ENCODE results near the gene BLACAT1. TPM values are rescaled to one million over a fixed set of nuclear protein-coding genes. Genes with fewer than 3 reads are reported as not detected.

BLACAT1 gene
- polyA plus RNA-seq, 1 donor from 2014 or later: 6.0 TPM

- H3K9ac ChIP-seq (ENCODE audit: low read length): no peak overlapping the region
- H3K27me3 ChIP-seq (ENCODE audit: insufficient read depth, low read depth, low read length): no peaks in the 10 kb centered on the region
- H3K79me2 ChIP-seq (replicated peaks; ENCODE audit: insufficient read depth, low read length): no peaks in the 10 kb centered on the region
- no peaks in the 10 kb centered on the region for H4K20me1 ChIP-seq (ENCODE audit: insufficient read depth)
- no peak for TF ChIP-seq POLR2AphosphoS5 (IDR thresholded peaks at IDR 0.05)
- no peak for TF ChIP-seq RAD21 (conservative IDR thresholded peaks at IDR 0.05)
- H3K9me2 ChIP-seq (ENCODE audit: insufficient read depth, low read length): no peaks in the 10 kb centered on the region
- H3K9me3 ChIP-seq (ENCODE audit: low read length): no peaks in the 10 kb centered on the region
- no peak overlapping the region for H3K4me3 ChIP-seq (ENCODE audit: low read length)
- H2AFZ ChIP-seq (ENCODE audit: low read depth, low read length): no peak overlapping the region
- no peaks in the 10 kb centered on the region for H3K36me3 ChIP-seq (ENCODE audit: insufficient read depth, low read length)
- no peak overlapping the region for H3K27ac ChIP-seq (ENCODE audit: low read length)
- no peak overlapping the region for H3K4me2 ChIP-seq (ENCODE audit: low read length)
- no peaks in the 10 kb centered on the region for H3F3A ChIP-seq (ENCODE audit: insufficient read depth, low read length, poor library complexity, severe bottlenecking)
These were observed 18.1 kb upstream of the BLACAT1 start for GRCh38 chr1:205473966-205474365.

GRCh38 chr1:205473475-205473874 is 17.6 kb upstream of the BLACAT1 start:
- TF ChIP-seq SMC3 (conservative IDR thresholded peaks at IDR 0.05; ENCODE audit: poor library complexity) (no peak), MXI1 (conservative IDR thresholded peaks at IDR 0.05; ENCODE audit: poor library complexity, severe bottlenecking) (no peak), EZH2 (IDR thresholded peaks at IDR 0.05; ENCODE audit: borderline replicate concordance, insufficient read depth, low read length, poor library complexity, severe bottlenecking) (no peak), EP300 (conservative IDR thresholded peaks at IDR 0.05; ENCODE audit: poor library complexity, severe bottlenecking) (no peak), CTCF (IDR thresholded peaks at IDR 0.05; ENCODE audit: poor library complexity, severe bottlenecking) (no peak)
- H3K9me3 ChIP-seq (ENCODE audit: low read length): no peaks in the 10 kb centered on the region
- H3K4me2 ChIP-seq (ENCODE audit: low read length): no peak overlapping the region
- H4K20me1 ChIP-seq (ENCODE audit: insufficient read depth): no peaks in the 10 kb centered on the region
- H3K27me3 ChIP-seq (ENCODE audit: insufficient read depth, low read depth, low read length): no peaks in the 10 kb centered on the region
- H3K27ac ChIP-seq (ENCODE audit: low read length): no peak overlapping the region
- H3K79me2 ChIP-seq (replicated peaks; ENCODE audit: insufficient read depth, low read length): no peaks in the 10 kb centered on the region
- no peak overlapping the region for H3K4me3 ChIP-seq (ENCODE audit: low read length)
- no peak overlapping the region for H2AFZ ChIP-seq (ENCODE audit: low read depth, low read length)
- no peaks in the 10 kb centered on the region for H3K36me3 ChIP-seq (ENCODE audit: insufficient read depth, low read length)
- no peaks in the 10 kb centered on the region for H3F3A ChIP-seq (ENCODE audit: insufficient read depth, low read length, poor library complexity, severe bottlenecking)
- no peaks in the 10 kb centered on the region for H3K9me2 ChIP-seq (ENCODE audit: insufficient read depth, low read length)
- no peak overlapping the region for H3K9ac ChIP-seq (ENCODE audit: low read length)

DNA sequence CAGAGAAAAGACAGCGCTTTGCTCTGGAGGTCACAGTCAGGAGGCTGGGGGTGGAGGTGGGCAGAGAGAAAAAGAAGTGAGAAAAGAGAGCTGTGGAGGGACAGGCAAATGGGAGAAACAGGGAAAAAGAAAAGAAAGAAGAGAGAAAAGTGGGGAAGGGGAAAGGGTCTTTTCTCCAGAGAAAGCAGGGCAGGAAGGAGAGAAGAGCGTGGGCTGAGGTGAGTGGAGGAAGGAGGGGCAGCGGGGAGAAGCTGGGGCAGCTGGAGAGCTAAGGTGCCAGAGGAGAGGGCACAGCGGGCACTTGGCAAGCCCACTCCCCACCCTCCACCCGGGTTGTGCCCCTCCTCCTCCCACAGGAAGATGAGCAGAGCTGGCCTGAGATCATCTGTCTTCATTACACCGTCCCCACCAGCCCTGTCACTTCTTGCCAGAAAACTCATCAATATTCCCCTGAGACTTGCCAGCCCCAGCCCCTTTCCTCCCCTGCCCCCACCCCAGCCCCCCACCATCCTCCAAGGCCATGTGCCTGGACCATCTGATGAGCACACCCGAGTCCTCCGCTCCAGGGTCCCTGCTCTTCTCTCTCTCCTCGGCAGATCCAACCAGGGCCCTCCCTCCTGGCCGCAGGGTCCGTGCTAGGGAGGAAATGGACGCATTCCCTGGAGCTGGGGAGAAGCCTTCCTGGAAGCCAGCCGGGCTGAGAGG is 17.0 kb upstream of the BLACAT1 start:
- Histone ChIP-seq H3K4me3 (ENCODE audit: low read length) (no peak overlapping the region), H3K27me3 (ENCODE audit: insufficient read depth, low read depth, low read length) (no peaks in the 10 kb centered on the region), H4K20me1 (ENCODE audit: insufficient read depth) (no peaks in the 10 kb centered on the region), H3K4me2 (ENCODE audit: low read length) (no peak overlapping the region), H3K9me3 (ENCODE audit: low read length) (no peaks in the 10 kb centered on the region), H3K9ac (ENCODE audit: low read length) (no peak overlapping the region), H3F3A (ENCODE audit: insufficient read depth, low read length, poor library complexity, severe bottlenecking) (no peaks in the 10 kb centered on the region), H2AFZ (ENCODE audit: low read depth, low read length) (no peak overlapping the region), H3K9me2 (ENCODE audit: insufficient read depth, low read length) (no peaks in the 10 kb centered on the region), H3K27ac (ENCODE audit: low read length) (no peak overlapping the region), H3K79me2 (replicated peaks; ENCODE audit: insufficient read depth, low read length) (no peaks in the 10 kb centered on the region), H3K36me3 (ENCODE audit: insufficient read depth, low read length) (no peaks in the 10 kb centered on the region)
- no peak for TF ChIP-seq EZH2 (IDR thresholded peaks at IDR 0.05; ENCODE audit: borderline replicate concordance, insufficient read depth, low read length, poor library complexity, severe bottlenecking)
- TF ChIP-seq MXI1 (conservative IDR thresholded peaks at IDR 0.05; ENCODE audit: poor library complexity, severe bottlenecking): no peak
- no peak for TF ChIP-seq TAF1 (IDR thresholded peaks at IDR 0.05; ENCODE audit: low read depth)
